HG02981 (cell line): Measurements from ENCODE around the gene UNC5CL.

ENCODE experiments used
- ATAC-seq: cut with Tn5 transposase; IDR thresholded peaks from one replicate; pipeline ENCODE4 v1.9.1; 2021; ENCODE audit warnings: mild to moderate bottlenecking, moderate library complexity; ENCODE audit not compliant: unreplicated experiment

The UNC5CL gene

GRCh38 chr6:40977085-40977484, 61.9 kb downstream of the UNC5CL start:
- no peak for ATAC-seq
